ENCODE results near the gene HBA1.
"Not testable (repeated sequence)": the region's sequence is repeated elsewhere in the genome, so short reads cannot be mapped to it uniquely, and the experiment has no call there.

The HBA1 gene

GRCh38 chr16:176477-177382 is at the start of gene HBA1:
HBA1 (plus strand) TSS chr16:176680; CDS start chr16:176717, 37 bp downstream.
- not testable (repeated sequence) for DNase-seq

- no peak for DNase-seq
Measured at GRCh38 chr16:129075-129474, 47.4 kb upstream of the HBA1 start.

DNA sequence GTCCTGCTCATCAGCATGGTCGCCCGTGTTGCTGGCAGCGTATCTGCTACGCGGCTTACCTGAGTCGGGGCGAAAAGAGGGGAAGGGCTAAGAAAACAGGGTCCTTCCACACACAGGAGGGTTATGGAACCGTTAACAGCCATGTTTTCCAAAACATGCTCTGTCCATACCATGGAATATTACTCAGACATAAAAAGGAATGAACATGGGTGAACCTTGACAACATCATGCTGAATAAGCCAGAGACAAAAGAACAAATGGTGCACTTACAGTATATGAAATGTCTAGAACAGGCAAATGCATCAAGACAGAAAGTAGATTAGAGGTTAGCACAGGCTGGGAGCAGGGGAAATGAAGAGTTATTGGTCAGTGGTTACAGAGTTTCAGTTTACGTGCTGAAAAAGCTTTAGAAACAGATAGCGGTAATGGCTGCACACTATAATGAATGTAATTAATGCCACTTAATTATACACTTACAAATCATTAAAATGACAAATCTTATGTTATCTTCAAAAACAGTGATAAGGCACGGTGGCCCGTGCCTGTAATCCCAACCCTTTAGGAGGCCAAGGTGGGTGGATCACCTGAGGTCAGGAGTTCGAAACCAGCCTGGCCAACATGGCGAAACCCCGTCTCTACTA is 45.8 kb upstream of the HBA1 start:
- DNase-seq, result no peak

DNA sequence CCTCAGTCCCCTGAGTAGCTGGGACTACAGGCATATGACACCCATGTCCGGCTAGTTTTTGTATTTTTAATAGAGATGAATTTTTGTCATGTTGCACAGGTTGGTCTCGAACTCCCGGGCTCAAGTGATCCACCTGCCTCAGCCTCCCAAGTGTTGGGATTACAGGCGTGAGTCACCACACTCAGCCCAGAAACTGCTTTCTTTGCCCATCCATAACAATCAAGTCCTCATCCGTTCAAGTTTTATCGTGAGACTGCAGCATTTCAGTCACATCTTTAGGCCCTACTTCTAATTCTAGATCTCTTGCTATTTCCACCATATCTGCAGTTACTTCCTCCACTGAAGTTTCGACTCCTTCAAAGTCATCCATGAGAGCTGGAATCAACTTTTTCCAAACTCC is 44.4 kb upstream of the HBA1 start:
- DNase-seq, result no peak

DNA sequence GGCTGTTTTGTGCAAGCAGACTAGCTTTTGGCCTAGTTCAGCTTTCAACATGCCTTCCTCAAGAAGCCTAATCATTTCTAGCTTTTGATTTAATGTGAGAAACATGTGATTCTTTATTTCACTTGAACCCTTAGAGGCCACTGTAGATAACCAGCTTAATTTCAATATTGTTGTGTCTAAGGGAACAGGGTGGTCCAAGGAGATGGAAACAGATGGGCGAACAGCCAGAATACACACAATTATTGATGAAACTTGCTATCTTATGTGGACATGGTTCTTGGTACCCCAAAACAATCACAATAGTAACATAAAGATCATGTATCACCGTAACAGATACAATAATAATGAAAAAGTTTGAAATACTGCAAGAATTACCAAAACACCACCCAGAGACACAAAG is 42.8 kb upstream of the HBA1 start:
- DNase-seq, result no peak

DNA sequence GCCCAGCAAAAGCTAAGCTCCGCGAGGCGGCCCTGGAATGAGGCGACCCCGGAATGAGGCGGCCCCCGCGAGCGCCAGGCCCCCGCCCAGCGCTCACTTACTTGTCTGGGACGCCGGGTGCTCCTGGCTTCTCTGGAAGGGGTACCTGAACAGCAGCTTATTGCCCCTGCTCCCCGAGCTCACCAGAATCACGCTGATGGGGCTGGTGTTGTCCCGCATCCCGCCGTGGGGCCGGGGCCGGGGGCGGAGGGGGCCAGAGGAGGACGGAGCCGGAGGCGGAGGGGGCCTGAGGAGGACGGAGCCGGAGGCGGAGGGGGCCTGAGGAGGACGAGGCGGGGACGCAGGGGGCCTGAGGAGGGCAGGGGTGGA is 38.4 kb upstream of the HBA1 start:
- DNase-seq, result no peak

DNA sequence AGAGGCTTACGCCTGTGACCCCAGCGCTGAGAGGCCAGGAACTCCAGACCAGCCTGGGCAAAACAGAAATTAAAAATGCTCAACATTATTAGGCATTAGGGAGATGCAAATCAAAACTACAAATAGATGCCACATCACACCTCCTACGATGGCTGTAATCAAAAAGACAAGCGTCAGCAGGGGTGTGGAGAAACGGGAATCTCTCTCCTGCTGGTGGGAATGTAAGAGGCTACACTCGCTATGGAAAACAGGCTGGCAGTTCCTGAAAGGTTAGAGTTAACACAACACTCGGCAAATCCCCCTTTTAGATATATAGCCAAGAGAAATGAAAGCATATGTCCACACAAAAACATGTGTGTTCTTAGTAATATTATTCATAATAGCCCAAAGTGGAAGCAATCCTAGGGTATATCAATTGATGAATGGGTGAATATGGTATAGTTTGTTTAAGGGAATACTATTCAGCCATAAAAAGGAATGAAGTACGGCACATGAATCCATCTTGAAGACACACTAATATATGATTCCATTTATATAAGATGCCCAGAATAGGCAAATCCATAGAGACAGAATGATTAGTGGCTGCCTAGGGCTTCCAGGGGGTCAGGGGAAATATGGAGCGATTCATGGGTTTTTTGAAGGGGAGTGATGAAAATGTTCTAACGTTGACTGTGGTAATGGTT is 36.2 kb upstream of the HBA1 start:
- DNase-seq, result no peak

- no peak for DNase-seq
Measured at GRCh38 chr16:142405-142967, 34.0 kb upstream of the HBA1 start.

DNA sequence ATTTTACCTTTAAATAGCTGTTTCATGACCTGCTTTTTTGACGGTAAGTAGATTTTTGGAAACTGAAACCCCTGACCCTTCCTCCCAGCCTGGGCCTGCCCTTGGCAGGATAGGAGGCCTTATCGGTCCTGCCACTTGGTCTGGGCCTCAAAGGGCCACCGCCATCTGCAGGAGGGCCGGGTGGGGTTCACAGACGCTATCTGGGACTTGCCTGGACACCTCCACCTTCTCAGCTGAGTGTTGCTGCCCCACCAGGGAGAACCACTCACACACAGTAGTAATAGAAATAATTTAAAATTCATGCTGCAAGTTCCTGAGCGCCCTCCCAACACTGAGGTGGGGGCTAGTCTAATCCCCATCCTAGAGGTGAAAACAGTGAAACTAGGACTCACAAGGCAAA is 33.4 kb upstream of the HBA1 start:
- no peak for DNase-seq

DNA sequence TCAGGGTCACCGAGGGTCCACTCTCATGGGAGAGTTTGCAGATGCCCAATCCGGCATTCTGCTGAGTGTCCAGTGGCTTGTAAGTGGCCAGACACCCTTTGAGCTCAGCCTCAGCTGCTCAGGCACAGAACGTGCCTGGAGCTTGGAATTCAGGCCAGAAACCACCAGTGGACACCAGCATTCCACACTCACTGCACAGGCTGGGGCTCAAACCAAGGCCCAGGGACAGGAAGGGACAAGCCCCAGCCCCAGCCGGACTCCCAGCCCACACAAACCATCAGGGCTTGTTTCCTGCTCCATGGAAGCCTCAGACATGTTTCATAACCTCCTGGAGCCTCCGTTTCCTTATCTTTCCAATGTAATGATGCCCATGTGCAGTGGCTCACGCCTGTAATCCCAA is 33.0 kb upstream of the HBA1 start:
- DNase-seq, result no peak

DNA sequence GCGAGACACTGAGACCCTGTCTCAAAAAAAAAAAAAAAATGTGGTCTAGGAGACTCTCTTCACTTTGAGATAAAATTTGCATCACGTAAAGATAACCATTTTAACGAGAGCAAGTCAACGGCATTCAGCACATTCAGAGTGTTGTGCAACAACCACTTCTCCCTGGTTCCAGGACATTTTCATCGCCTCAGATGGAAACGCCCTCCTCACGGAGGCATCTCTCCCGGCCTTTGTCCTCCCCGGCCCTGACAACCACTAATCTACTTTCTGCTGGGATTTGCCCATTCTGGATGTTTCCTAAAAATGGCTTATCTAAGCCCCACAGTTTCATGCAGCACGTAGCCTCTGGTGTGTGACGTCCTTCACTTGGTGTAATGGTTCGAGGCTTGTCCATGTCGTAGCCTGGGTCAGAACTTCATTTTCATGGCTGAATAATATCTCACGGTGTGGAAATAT is 31.7 kb upstream of the HBA1 start:
- no peak for DNase-seq

DNA sequence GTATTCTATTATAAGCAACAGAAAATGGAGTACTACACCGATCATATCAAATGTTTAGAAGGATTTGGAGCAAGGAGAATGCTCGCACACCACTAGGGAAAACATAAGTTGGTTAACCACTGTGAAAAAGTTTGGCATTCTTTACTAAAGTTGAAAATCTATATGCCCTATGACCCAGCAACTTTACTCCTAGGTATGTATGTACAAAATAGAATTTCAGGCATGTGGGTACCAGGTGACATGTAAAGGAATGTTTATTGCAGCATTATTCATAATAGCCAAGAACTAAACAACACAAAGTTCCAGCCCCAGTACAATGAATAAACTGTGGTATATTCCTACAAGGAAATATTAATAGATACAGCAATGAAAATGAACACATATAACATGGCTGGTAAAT is 29.8 kb upstream of the HBA1 start:
- no peak for DNase-seq

GRCh38 chr16:149024-149660 is 27.3 kb upstream of the HBA1 start:
- DNase-seq, result no peak

GRCh38 chr16:152141-153128 is 24.0 kb upstream of the HBA1 start, which contains the start of gene HBZ:
HBZ (plus strand) TSS chr16:152644; CDS start chr16:152910, 266 bp downstream.
- no peak for DNase-seq

- not testable (repeated sequence) for DNase-seq
Measured at GRCh38 chr16:153129-153521, 23.4 kb upstream of the HBA1 start.

DNA sequence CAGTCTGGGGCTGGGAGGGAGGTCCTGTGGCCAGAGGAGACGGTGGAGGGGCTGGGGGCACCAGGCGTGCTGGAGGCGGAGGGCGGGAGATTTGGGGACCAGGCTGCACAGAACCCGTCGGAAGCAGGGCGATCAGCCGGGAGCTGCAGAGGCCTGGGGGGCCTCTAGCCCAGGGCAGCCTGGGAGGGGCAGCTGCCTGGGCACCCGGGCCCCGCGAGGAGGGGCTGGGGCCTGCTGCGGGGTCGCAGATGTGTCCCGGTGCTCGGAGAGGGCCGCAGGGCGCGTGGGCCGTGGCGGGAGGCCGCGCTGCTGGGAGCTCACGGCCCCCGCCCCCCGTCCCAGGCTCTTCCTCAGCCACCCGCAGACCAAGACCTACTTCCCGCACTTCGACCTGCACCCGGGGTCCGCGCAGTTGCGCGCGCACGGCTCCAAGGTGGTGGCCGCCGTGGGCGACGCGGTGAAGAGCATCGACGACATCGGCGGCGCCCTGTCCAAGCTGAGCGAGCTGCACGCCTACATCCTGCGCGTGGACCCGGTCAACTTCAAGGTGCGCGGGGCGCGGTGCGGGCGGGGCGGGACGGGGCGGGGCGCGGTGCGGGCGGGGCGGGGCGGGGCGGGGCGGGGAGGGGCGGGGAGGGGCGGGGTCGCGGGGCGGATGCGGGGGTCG is 22.8 kb upstream of the HBA1 start:
- not testable (repeated sequence) for DNase-seq

DNA sequence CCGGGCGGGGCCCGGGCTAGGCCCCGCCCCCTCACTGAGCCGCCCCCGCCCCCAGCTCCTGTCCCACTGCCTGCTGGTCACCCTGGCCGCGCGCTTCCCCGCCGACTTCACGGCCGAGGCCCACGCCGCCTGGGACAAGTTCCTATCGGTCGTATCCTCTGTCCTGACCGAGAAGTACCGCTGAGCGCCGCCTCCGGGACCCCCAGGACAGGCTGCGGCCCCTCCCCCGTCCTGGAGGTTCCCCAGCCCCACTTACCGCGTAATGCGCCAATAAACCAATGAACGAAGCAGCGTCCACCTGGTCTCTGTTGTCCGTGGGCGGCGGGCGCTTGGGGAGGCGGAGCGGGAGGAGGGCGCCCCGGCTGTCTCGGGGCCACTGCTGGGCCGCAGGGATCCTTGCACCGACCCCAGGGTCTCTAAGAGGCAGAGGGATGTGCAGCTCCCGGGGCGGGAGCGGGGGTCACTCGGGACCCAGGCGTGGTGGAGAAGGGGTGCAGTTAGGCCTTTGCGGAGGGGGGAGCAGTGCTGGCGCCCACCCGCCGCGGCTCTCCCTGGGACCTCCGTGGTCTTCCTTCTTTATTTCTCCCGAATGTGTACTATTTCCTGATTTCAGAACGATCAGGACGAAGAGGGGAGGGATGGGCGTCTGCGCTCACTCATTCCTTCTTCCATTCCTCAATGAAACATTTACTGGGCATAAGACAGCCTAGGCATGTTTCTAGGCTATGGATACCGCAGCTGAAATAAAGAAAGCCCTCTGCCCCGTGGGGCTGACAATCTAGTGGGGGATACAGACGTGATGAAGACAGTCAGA is 22.1 kb upstream of the HBA1 start:
- no peak for DNase-seq

GRCh38 chr16:155031-155398 is 21.5 kb upstream of the HBA1 start:
- DNase-seq, result no peak

DNA sequence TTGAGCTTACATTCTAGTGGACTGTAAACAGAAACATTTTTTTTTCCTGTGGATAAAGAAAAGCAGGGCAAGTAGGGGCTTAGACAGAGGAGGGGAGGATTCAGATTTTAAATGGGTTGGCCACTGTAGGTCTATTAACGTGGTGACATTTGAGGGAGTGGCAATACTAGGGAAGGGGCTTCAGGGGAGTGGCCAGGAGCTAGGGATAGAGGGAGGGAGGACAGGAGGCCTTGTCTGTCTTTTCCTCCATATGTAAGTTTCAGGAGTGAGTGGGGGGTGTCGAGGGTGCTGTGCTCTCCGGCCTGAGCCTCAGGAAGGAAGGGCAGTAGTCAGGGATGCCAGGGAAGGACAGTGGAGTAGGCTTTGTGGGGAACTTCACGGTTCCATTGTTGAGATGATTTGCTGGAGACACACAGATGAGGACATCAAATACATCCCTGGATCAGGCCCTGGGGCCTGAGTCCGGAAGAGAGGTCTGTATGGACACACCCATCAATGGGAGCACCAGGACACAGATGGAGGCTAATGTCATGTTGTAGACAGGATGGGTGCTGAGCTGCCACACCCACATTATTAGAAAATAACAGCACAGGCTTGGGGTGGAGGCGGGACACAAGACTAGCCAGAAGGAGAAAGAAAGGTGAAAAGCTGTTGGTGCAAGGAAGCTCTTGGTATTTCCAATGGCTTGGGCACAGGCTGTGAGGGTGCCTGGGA is 17.2 kb upstream of the HBA1 start:
- no peak for DNase-seq
